Breast epithelium (tissue), 3 donors: ENCODE data around the gene ZNF814.

ENCODE experiments used
- POLR2A ChIP-seq: fragments of 450-650 bp; IDR thresholded peaks from one replicate; pipeline ENCODE4 v1.6.1; 2016; ENCODE audit warnings: antibody characterized with exemption, mild to moderate bottlenecking, moderate library complexity
- TF ChIP-seq, protein P1 (sequence below), 3 donors: fragments of 450-650 bp; IDR thresholded peaks; one replicate each; pipeline ENCODE4 v1.5.1; 2016 to 2017; ENCODE audit warnings: antibody characterized with exemption in 3 of 3, mild to moderate bottlenecking in 3 of 3, moderate library complexity in 3 of 3

- TF ChIP-seq, protein P1, sequence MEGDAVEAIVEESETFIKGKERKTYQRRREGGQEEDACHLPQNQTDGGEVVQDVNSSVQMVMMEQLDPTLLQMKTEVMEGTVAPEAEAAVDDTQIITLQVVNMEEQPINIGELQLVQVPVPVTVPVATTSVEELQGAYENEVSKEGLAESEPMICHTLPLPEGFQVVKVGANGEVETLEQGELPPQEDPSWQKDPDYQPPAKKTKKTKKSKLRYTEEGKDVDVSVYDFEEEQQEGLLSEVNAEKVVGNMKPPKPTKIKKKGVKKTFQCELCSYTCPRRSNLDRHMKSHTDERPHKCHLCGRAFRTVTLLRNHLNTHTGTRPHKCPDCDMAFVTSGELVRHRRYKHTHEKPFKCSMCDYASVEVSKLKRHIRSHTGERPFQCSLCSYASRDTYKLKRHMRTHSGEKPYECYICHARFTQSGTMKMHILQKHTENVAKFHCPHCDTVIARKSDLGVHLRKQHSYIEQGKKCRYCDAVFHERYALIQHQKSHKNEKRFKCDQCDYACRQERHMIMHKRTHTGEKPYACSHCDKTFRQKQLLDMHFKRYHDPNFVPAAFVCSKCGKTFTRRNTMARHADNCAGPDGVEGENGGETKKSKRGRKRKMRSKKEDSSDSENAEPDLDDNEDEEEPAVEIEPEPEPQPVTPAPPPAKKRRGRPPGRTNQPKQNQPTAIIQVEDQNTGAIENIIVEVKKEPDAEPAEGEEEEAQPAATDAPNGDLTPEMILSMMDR (IDR thresholded peaks at IDR 0.05) = no peak
- TF ChIP-seq POLR2A = no peak
Observed at GRCh38 chr19:57825511-57825910, 63.3 kb downstream of the ZNF814 start.
